Upper lobe of left lung (tissue), 6 donors: Measurements from ENCODE around the gene BNC2. TPM values are rescaled to one million over a fixed set of nuclear protein-coding genes. Genes with fewer than 3 reads are reported as not detected.

Source experiments
- ATAC-seq, 2 donors: fragments of 200-7000 bp; cut with Tn5 transposase; one replicate each; pipeline ENCODE4 v1.9.1; 2022; ENCODE audit warnings: mild to moderate bottlenecking in 2 of 2, moderate library complexity in 2 of 2; ENCODE audit not compliant: low FRiP score in 2 of 2
- DNase-seq, 2 donors: peaks; one replicate each; pipeline ENCODE4 v3.0.0-alpha.2; 2019 to 2020
- H3K27ac ChIP-seq, 4 donors: fragments of 200-600 bp; sonication (generic); one replicate each; pipeline ENCODE4 v1.5.1; 2016 to 2019
- H3K27me3 ChIP-seq, 4 donors: fragments of 200-600 bp; sonication (generic); one replicate each; pipeline ENCODE4 v1.5.1; 2017 to 2019
- H3K36me3 ChIP-seq, 4 donors: fragments of 200-600 bp; sonication (generic); one replicate each; pipeline ENCODE4 v1.5.1; 2016 to 2019
- H3K4me1 ChIP-seq, 4 donors: fragments of 200-600 bp; sonication (generic); one replicate each; pipeline ENCODE4 v1.5.1; 2018 to 2019
- H3K4me3 ChIP-seq, 4 donors: fragments of 200-600 bp; sonication (generic); one replicate each; pipeline ENCODE4 v1.5.1; 2017 to 2019; ENCODE audit warnings: mild to moderate bottlenecking in 2 of 4, moderate library complexity in 1 of 4
- H3K9me3 ChIP-seq, 4 donors: fragments of 200-600 bp; sonication (generic); one replicate each; pipeline ENCODE4 v1.5.1; 2018 to 2019
- CTCF ChIP-seq, 6 experiments: fragments of 450-650 bp in 4 of 6; fragments of 200-600 bp in 2 of 6; sonication (generic) in 2 of 6; IDR thresholded peaks; one replicate each; pipeline ENCODE4 v1.5.1; 2016 to 2019; ENCODE audit warnings: antibody characterized with exemption in 6 of 6
- EP300 ChIP-seq, 4 donors: sonication (generic); formaldehyde crosslinking; IDR thresholded peaks; one replicate each; pipeline ENCODE4 v1.5.1; 2017; ENCODE audit warnings: antibody characterized with exemption in 4 of 4, control low read depth in 2 of 4
- POLR2A ChIP-seq, 4 donors: fragments of 450-650 bp; IDR thresholded peaks; one replicate each; pipeline ENCODE4 v1.5.1; 2016 to 2017; ENCODE audit warnings: antibody characterized with exemption in 4 of 4, mild to moderate bottlenecking in 2 of 4
- POLR2AphosphoS5 ChIP-seq, 2 donors: sonication (generic); formaldehyde crosslinking; IDR thresholded peaks; one replicate each; pipeline ENCODE4 v1.5.1; 2017; ENCODE audit warnings: antibody characterized with exemption in 2 of 2
- WGBS, 2 donors: methylation state at CpG; one replicate each; pipeline ENCODE4 v1.1.5; 2017 to 2018; 5-methylcytosine and 5-hydroxymethylcytosine counted together
- total RNA-seq, 6 donors: library from RNA; depleted of rRNA in 4 of 6; stranded (reverse); fragments of >200 nt in 4 of 6; gene quantifications; one replicate each; pipeline versions ENCODE4 v1.1.0 to v1.2.1, GENCODE V29; 2016 to 2021
- donor health status: DM: no; HTN: no; CAD: no; lungs with moderate emphysema.
- donor health status: DM: no; HTN: yes; CAD: no; lungs with severe emphysema.

BNC2 gene
- total RNA-seq, 6 donors from 2014 or later, result 4.6 to 21.7 (median 10.7) TPM

DNA sequence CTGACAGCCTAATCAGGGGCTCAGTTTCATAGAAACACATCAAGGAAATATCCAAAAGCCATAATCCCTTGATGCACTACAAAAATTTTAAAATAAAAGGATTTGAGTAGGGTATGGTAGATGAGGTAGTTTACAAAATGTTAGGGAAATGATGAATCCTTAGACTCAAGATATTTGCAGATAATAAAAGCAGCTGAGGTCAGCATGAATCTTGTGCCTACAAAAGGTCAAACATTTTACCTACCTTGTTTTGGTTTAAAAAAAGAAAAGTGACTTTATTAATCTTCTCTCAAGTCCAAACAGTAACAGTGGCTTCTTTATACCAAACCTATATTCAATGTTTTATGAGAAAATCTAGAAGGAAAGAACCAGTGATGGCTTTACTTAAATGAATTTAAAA, 135.5 kb downstream of the BNC2 start:
- TF ChIP-seq EP300 (IDR thresholded peaks at IDR 0.05) (no peak), CTCF (IDR thresholded peaks at IDR 0.05) (no peak), POLR2A (IDR thresholded peaks at IDR 0.05) (no peak), POLR2AphosphoS5 (IDR thresholded peaks at IDR 0.05) (no peak)
- Histone ChIP-seq H3K36me3 (no peaks in the 10 kb centered on the region), H3K27ac (no peak overlapping the region), H3K4me1 (no peaks in the 10 kb centered on the region), H3K4me3 (no peak overlapping the region), H3K9me3 (no peaks in the 10 kb centered on the region), H3K27me3 (no peaks in the 10 kb centered on the region)
- ATAC-seq, result no peak
- no peak for DNase-seq

DNA sequence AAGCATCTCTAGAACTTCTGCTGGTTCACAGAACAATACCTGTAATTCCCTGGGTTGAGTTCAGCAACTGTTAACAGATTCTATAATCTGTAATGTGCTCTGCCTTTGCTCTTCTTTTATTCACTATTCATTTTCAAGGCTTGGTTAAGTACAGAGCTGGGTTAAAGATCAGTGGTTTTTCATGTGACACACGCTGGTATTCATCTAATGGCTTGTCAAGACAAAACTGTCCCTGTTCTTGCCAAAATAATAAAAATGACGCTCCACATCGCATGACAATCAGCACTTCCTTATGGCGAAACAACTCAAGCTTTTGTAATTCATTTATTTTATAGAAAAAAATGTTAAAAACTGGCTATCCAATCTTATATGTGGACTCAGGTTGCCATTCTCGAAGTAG, 137.9 kb downstream of the BNC2 start:
- Histone ChIP-seq H3K27ac (no peak overlapping the region), H3K36me3 (no peaks in the 10 kb centered on the region), H3K27me3 (no peaks in the 10 kb centered on the region), H3K4me1 (peaks cover 0 to 9% (median 6%) of the 10 kb centered on the region in 4 donors), H3K9me3 (no peaks in the 10 kb centered on the region), H3K4me3 (no peak overlapping the region)
- TF ChIP-seq CTCF (IDR thresholded peaks at IDR 0.05) (no peak), POLR2A (IDR thresholded peaks at IDR 0.05) (no peak), POLR2AphosphoS5 (IDR thresholded peaks at IDR 0.05) (no peak), EP300 (IDR thresholded peaks at IDR 0.05) (no peak)
- WGBS, 2 donors, result 77 to 90% methylated on average over 5 of the region's 5 CpGs
- DNase-seq, result no peak
- no peak for ATAC-seq

- no peak for ATAC-seq
- no peak for DNase-seq
- no peaks in the 10 kb centered on the region for H3K36me3 ChIP-seq
- TF ChIP-seq POLR2A (IDR thresholded peaks at IDR 0.05) (no peak), EP300 (IDR thresholded peaks at IDR 0.05) (no peak), POLR2AphosphoS5 (IDR thresholded peaks at IDR 0.05) (no peak), CTCF (IDR thresholded peaks at IDR 0.05) (no peak)
- no peak overlapping the region for H3K4me3 ChIP-seq
- 61 to 79% methylated on average over 5 of the region's 5 CpGs for WGBS, 2 donors
- H3K4me1 ChIP-seq, result peaks cover 0 to 19% (median 12%) of the 10 kb centered on the region in 4 donors
- no peaks in the 10 kb centered on the region for H3K9me3 ChIP-seq
- H3K27me3 ChIP-seq, result no peaks in the 10 kb centered on the region
- no peak overlapping the region for H3K27ac ChIP-seq
These were observed 140.3 kb downstream of the BNC2 start for GRCh38 chr9:16730162-16730561.

DNA sequence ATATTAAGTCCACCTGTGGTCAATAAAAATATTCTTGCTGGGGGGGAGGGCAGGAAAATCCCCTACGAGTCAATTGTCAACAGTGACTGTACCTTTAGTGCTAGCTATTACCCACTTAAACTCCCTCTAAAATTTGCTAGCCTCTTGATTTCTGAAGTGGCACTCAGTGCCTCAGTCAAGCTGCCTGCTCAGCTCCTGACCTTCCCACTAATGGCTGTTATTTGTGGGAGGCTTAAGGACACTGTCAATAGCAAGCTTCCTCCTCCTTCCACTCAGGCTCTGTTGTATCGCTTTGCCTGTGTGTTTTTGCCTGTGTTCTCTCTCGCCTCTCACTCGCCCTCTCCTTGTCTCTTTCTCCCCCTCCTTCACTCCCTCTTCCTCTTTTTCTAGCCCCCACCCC, 140.8 kb downstream of the BNC2 start:
- H3K4me1 ChIP-seq, result peaks cover 0 to 19% (median 12%) of the 10 kb centered on the region in 4 donors
- H3K9me3 ChIP-seq, result no peaks in the 10 kb centered on the region
- DNase-seq (peak in 1 of 2 donors; percentile 61), ATAC-seq (peak in 1 of 2 donors; percentile 81)
- TF ChIP-seq POLR2A (IDR thresholded peaks at IDR 0.05) (no peak), EP300 (IDR thresholded peaks at IDR 0.05) (peak in 1 of 4 donors; percentile 55), CTCF (IDR thresholded peaks at IDR 0.05) (no peak), POLR2AphosphoS5 (IDR thresholded peaks at IDR 0.05) (peak in 1 of 2 donors; percentile 66)
- no peak overlapping the region for H3K27ac ChIP-seq
- 51 to 68% methylated on average over 4 of the region's 4 CpGs for WGBS, 2 donors
- H3K36me3 ChIP-seq, result no peaks in the 10 kb centered on the region
- no peaks in the 10 kb centered on the region for H3K27me3 ChIP-seq
- no peak overlapping the region for H3K4me3 ChIP-seq

GRCh38 chr9:16728137-16728508, 142.3 kb downstream of the BNC2 start:
- DNase-seq, result no peak
- H3K9me3 ChIP-seq, result no peaks in the 10 kb centered on the region
- TF ChIP-seq POLR2AphosphoS5 (IDR thresholded peaks at IDR 0.05) (no peak), EP300 (IDR thresholded peaks at IDR 0.05) (no peak), POLR2A (IDR thresholded peaks at IDR 0.05) (no peak), CTCF (IDR thresholded peaks at IDR 0.05) (no peak)
- peaks cover 0 to 19% (median 12%) of the 10 kb centered on the region in 4 donors for H3K4me1 ChIP-seq
- peak overlapping the region in 3 of 4 donors; percentile 49 to 54 (median 51) for H3K4me3 ChIP-seq
- 59 to 69% methylated on average over 3 of the region's 3 CpGs for WGBS, 2 donors
- H3K27ac ChIP-seq, result peak overlapping the region in 1 of 4 donors; percentile 83
- no peak for ATAC-seq
- no peaks in the 10 kb centered on the region for H3K27me3 ChIP-seq
- no peaks in the 10 kb centered on the region for H3K36me3 ChIP-seq
